ENCODE data around the gene LHFPL3. TPM values are rescaled to one million over a fixed set of nuclear protein-coding genes. Genes with fewer than 3 reads are reported as not detected.

Gene LHFPL3
- total RNA-seq, 1 experiment from 2014 or later: not detected

DNA sequence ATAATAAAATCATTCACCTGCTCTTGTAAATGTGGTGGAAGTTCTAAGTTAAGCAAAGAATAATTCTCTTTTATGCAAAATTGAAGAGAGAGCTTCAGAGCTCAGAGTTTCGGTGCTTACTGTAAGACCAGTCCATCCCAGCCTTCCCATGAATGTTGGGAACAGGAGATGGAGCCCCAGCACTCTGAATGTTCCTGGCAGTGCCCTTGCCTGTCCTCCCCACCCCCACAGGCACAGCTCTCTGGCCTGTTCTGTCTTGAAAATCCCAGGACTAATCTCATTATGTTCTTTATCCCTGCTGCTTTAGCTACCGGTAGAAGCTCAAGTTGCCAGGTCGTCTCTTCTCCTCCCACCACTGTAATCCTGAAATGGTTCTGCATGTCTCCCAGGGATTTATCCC, 29.1 kb upstream of the LHFPL3 start:
- POLR2A ChIA-PET (ENCODE audit: low non-redundant PET): no interaction called here
- BruUV-seq (replicated peaks): no TSS peak
- TF ChIP-seq EZH2 (IDR thresholded peaks at IDR 0.05; ENCODE audit: borderline replicate concordance, low read depth, low read length, poor library complexity, severe bottlenecking): no peak
- TF ChIP-seq, protein P1, sequence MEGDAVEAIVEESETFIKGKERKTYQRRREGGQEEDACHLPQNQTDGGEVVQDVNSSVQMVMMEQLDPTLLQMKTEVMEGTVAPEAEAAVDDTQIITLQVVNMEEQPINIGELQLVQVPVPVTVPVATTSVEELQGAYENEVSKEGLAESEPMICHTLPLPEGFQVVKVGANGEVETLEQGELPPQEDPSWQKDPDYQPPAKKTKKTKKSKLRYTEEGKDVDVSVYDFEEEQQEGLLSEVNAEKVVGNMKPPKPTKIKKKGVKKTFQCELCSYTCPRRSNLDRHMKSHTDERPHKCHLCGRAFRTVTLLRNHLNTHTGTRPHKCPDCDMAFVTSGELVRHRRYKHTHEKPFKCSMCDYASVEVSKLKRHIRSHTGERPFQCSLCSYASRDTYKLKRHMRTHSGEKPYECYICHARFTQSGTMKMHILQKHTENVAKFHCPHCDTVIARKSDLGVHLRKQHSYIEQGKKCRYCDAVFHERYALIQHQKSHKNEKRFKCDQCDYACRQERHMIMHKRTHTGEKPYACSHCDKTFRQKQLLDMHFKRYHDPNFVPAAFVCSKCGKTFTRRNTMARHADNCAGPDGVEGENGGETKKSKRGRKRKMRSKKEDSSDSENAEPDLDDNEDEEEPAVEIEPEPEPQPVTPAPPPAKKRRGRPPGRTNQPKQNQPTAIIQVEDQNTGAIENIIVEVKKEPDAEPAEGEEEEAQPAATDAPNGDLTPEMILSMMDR (conservative IDR thresholded peaks at IDR 0.05; ENCODE audit: low read depth, low read length): no peak
- peaks cover 8% of the 10 kb centered on the region for H3K27me3 ChIP-seq (replicated peaks; ENCODE audit: insufficient read depth, low read depth, low read length, poor library complexity)
- H3K4me1 ChIP-seq (ENCODE audit: insufficient read depth, low read length, poor library complexity, severe bottlenecking): peaks cover 5% of the 10 kb centered on the region
- H3K27ac ChIP-seq (ENCODE audit: low read depth, low read length, poor library complexity, severe bottlenecking): no peak overlapping the region
- intact Hi-C loops (cut with micrococcal nuclease; ENCODE audit: unreplicated experiment): no loop called here
- H3K9me3 ChIP-seq (ENCODE audit: low read depth, low read length, poor library complexity, severe bottlenecking): no peaks in the 10 kb centered on the region
- peak; percentile 3 for DNase-seq (ENCODE audit: low spot score)
- no peaks in the 10 kb centered on the region for H3K36me3 ChIP-seq (ENCODE audit: insufficient read depth, low read length, poor library complexity, severe bottlenecking)
- CTCF ChIA-PET: no interaction called here
- H3K4me3 ChIP-seq (ENCODE audit: low read depth, low read length, poor library complexity, severe bottlenecking): no peak overlapping the region

DNA sequence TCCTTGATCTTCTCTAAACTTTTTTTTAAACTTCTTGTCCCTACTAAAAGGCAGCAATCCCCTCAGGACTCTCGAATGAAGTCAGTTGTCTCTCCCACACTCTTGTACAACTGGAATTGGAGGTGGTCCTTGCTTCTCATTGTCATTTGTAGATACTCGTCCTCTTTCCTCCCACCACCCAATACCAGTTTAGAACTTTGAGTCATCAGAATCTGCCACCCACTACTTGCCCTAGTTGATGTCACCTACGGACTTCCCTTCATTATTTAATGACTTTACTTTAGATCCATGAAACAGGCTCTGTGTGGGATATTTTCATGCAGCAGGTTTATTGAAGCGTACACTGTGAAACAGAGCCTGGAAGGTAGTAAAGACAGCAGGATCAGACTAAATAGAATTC, 28.6 kb upstream of the LHFPL3 start:
- CTCF ChIA-PET: no interaction called here
- TF ChIP-seq, protein P1 (conservative IDR thresholded peaks at IDR 0.05; ENCODE audit: low read depth, low read length): no peak
- TF ChIP-seq EZH2 (IDR thresholded peaks at IDR 0.05; ENCODE audit: borderline replicate concordance, low read depth, low read length, poor library complexity, severe bottlenecking): no peak

DNA sequence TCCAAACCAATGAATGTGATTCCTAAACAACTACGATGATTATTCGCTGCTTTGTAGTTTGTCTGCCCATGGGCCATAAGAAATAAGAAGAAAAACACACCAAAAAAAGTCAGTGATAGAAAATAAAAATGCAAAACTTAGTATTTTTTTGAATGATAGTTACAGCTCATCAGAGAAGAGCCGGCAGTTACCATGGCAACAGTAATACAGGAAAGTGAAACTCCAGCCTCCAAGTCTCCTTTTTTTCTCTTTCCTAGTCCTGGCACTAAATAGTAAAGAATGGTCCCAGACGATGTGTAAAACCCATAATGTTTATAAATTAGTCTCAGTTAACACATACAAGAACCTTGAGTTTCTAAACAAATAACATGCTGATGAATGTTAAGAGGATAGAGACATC, 21.6 kb upstream of the LHFPL3 start:
- H3K36me3 ChIP-seq (ENCODE audit: insufficient read depth, low read length, poor library complexity, severe bottlenecking): no peaks in the 10 kb centered on the region
- H3K9me3 ChIP-seq (ENCODE audit: low read depth, low read length, poor library complexity, severe bottlenecking): no peaks in the 10 kb centered on the region
- CTCF ChIA-PET: no interaction called here
- TF ChIP-seq EZH2 (IDR thresholded peaks at IDR 0.05; ENCODE audit: borderline replicate concordance, low read depth, low read length, poor library complexity, severe bottlenecking): no peak
- TF ChIP-seq, protein P1 (conservative IDR thresholded peaks at IDR 0.05; ENCODE audit: low read depth, low read length): no peak
- intact Hi-C loops (cut with micrococcal nuclease; ENCODE audit: unreplicated experiment): no loop called here
- peaks cover 9% of the 10 kb centered on the region for H3K27me3 ChIP-seq (replicated peaks; ENCODE audit: insufficient read depth, low read depth, low read length, poor library complexity)
- H3K27ac ChIP-seq (ENCODE audit: low read depth, low read length, poor library complexity, severe bottlenecking): no peak overlapping the region
- no peaks in the 10 kb centered on the region for H3K4me1 ChIP-seq (ENCODE audit: insufficient read depth, low read length, poor library complexity, severe bottlenecking)
- H3K4me3 ChIP-seq (ENCODE audit: low read depth, low read length, poor library complexity, severe bottlenecking): no peak overlapping the region
- POLR2A ChIA-PET (ENCODE audit: low non-redundant PET): no interaction called here
- no TSS peak for BruUV-seq (replicated peaks)
- DNase-seq (ENCODE audit: low spot score): no peak

More for the DNA sequence above, 28.6 kb upstream of the LHFPL3 start:
- intact Hi-C loops (cut with micrococcal nuclease; ENCODE audit: unreplicated experiment): no loop called here
- no peak for DNase-seq (ENCODE audit: low spot score)
- H3K4me1 ChIP-seq (ENCODE audit: insufficient read depth, low read length, poor library complexity, severe bottlenecking): peaks cover 5% of the 10 kb centered on the region
- H3K4me3 ChIP-seq (ENCODE audit: low read depth, low read length, poor library complexity, severe bottlenecking): no peak overlapping the region
- POLR2A ChIA-PET (ENCODE audit: low non-redundant PET): no interaction called here
- peaks cover 8% of the 10 kb centered on the region for H3K27me3 ChIP-seq (replicated peaks; ENCODE audit: insufficient read depth, low read depth, low read length, poor library complexity)
- H3K27ac ChIP-seq (ENCODE audit: low read depth, low read length, poor library complexity, severe bottlenecking): no peak overlapping the region
- no peaks in the 10 kb centered on the region for H3K9me3 ChIP-seq (ENCODE audit: low read depth, low read length, poor library complexity, severe bottlenecking)
- H3K36me3 ChIP-seq (ENCODE audit: insufficient read depth, low read length, poor library complexity, severe bottlenecking): no peaks in the 10 kb centered on the region
- no TSS peak for BruUV-seq (replicated peaks)

Data from A673 (cell line).